K562 (cell line): ENCODE results near the gene CBX3. TPM values are rescaled to one million over a fixed set of nuclear protein-coding genes. Genes with fewer than 3 reads are reported as not detected.
A peak's percentile ranks its signal among the peaks of the same experiment; 100 is the strongest.

Experiments used
- ARID2 ChIP-seq: fragments of 450-650 bp; IDR thresholded peaks from 2 replicates; pipeline ENCODE4 v1.6.1; 2017; ENCODE audit warnings: antibody characterized with exemption, mild to moderate bottlenecking
- ATF1 ChIP-seq, 2 experiments: fragments of 450-650 bp in 1 of 2; IDR thresholded peaks; 2 replicates each; pipeline ENCODE4 v1.6.1; 2016; ENCODE audit warnings: missing compliant biosample characterization in 1 of 2, missing genetic modification characterization in 1 of 2
- ELF4 ChIP-seq: fragments of 450-650 bp; formaldehyde crosslinking; IDR thresholded peaks from 2 replicates; pipeline ENCODE4 v1.4.0; 2022; ENCODE audit warnings: missing genetic modification characterization
- LARP7 ChIP-seq: fragments of 450-650 bp; IDR thresholded peaks from 2 replicates; pipeline ENCODE4 v1.6.1; 2016
- MEIS2 ChIP-seq: fragments of 450-650 bp; IDR thresholded peaks from 2 replicates; pipeline ENCODE4 v1.6.1; 2014; ENCODE audit warnings: mild to moderate bottlenecking; ENCODE audit not compliant: partially characterized antibody
- NRF1 ChIP-seq, 2 experiments: fragments of 450-650 bp; IDR thresholded peaks in 1 of 2; conservative IDR thresholded peaks in 1 of 2; 2 replicates each; pipeline ENCODE4 v1.6.1; 2014; ENCODE audit warnings: mild to moderate bottlenecking in 2 of 2
- PHF20 ChIP-seq: fragments of 450-650 bp; IDR thresholded peaks from 2 replicates; pipeline ENCODE4 v1.6.1; 2018; ENCODE audit not compliant: partially characterized antibody
- POLR2H ChIP-seq: IDR thresholded peaks from 2 replicates; pipeline ENCODE4 v1.6.1; 2016; ENCODE audit warnings: missing genetic modification characterization, low read depth, mild to moderate bottlenecking, control low read depth, missing compliant biosample characterization, moderate library complexity
- SETDB1 ChIP-seq: IDR thresholded peaks from one replicate; pipeline ENCODE4 v1.6.1; 2012; ENCODE audit warnings: low read length, control low read depth, inconsistent platforms
- SP2 ChIP-seq: IDR thresholded peaks from 2 replicates; pipeline ENCODE4 v1.6.1; 2011; ENCODE audit warnings: mild to moderate bottlenecking, low read depth, low read length, moderate library complexity; ENCODE audit not compliant: poor library complexity, severe bottlenecking; ENCODE audit errors: extremely low read depth
- ZBTB8A ChIP-seq: fragments of 450-650 bp; IDR thresholded peaks from 2 replicates; pipeline ENCODE4 v1.6.1; 2018; ENCODE audit warnings: mild to moderate bottlenecking, moderate library complexity; ENCODE audit not compliant: partially characterized antibody
- ZNF175 ChIP-seq: fragments of 200-800 bp; sonication (Bioruptor generic); IDR thresholded peaks from 2 replicates; pipeline ENCODE4 v1.6.1; 2016; ENCODE audit warnings: low read depth, mild to moderate bottlenecking, missing genetic modification characterization, missing compliant biosample characterization
- ZNF408 ChIP-seq: fragments of 250-450 bp; sonication (Bioruptor Pico); IDR thresholded peaks from 2 replicates; pipeline ENCODE4 v1.4.0; 2020; ENCODE audit warnings: low read depth, mild to moderate bottlenecking, moderate library complexity
- ZNF586 ChIP-seq: fragments of 450-650 bp; formaldehyde crosslinking; conservative IDR thresholded peaks from 2 replicates; pipeline ENCODE4 v1.4.0; 2020; ENCODE audit warnings: mild to moderate bottlenecking, moderate library complexity
- ZNF668 ChIP-seq: fragments of 250-450 bp; sonication (Bioruptor Pico); IDR thresholded peaks from 2 replicates; pipeline ENCODE4 v1.8.0; 2022; ENCODE audit warnings: mild to moderate bottlenecking, inconsistent platforms
- polyA plus RNA-seq, 8 experiments: library from polyadenylated mRNA; depleted of rRNA in 4 of 8; stranded (reverse) in 5 of 8; unstranded in 3 of 8; fragments of >200 nt; fragmentation: Nextera tagmentation in 2 of 8; fragmentation: Illumina TruSeq in 1 of 8; extraction: Ambion mirVana in 2 of 8; extraction: Trizol in 1 of 8; gene quantifications; 2 replicates each; pipeline versions ENCODE4 v1.2.1 to v1.2.3, GENCODE V29; 2011 to 2014; ENCODE audit warnings: inconsistent platforms in 1 of 8, missing spikeins in 1 of 8
- total RNA-seq, 7 experiments: library from RNA; depleted of rRNA in 6 of 7; stranded (reverse); fragments of >200 nt in 6 of 7; fragmentation: Illumina TruSeq in 2 of 7; extraction: Trizol in 2 of 7; gene quantifications; 2 replicates each; pipeline versions ENCODE4 v1.2.1 to v1.2.3, GENCODE V29; 2011 to 2021; ENCODE audit warnings: low replicate concordance in 1 of 7
- TF ChIP-seq, protein P1 (sequence below): IDR thresholded peaks from 2 replicates; pipeline ENCODE4 v1.6.1; 2012; ENCODE audit warnings: low read depth, low read length, improper control_type of control experiment, borderline replicate concordance
- TF ChIP-seq, protein P2 (sequence below): fragments of 250-450 bp; sonication (Bioruptor Pico); IDR thresholded peaks from 2 replicates; pipeline ENCODE4 v1.5.0; 2021; ENCODE audit warnings: mild to moderate bottlenecking, borderline replicate concordance
- TF ChIP-seq, protein P3 (sequence below): fragments of 450-650 bp; conservative IDR thresholded peaks from 2 replicates; pipeline ENCODE4 v1.6.1; 2016; ENCODE audit warnings: missing genetic modification characterization, low read depth, mild to moderate bottlenecking, control low read depth, missing compliant biosample characterization
- TF ChIP-seq, protein P4 (sequence below): fragments of 250-450 bp; sonication (Bioruptor Pico); IDR thresholded peaks from 2 replicates; pipeline ENCODE4 v1.4.0; 2020; ENCODE audit warnings: mild to moderate bottlenecking

CBX3 gene
- total and polyA plus RNA-seq, 9 of the 15 experiments (the other 6 are each of a cell fraction or from before 2014, with no cell fraction given), result 198 to 413 (median 328) TPM

DNA sequence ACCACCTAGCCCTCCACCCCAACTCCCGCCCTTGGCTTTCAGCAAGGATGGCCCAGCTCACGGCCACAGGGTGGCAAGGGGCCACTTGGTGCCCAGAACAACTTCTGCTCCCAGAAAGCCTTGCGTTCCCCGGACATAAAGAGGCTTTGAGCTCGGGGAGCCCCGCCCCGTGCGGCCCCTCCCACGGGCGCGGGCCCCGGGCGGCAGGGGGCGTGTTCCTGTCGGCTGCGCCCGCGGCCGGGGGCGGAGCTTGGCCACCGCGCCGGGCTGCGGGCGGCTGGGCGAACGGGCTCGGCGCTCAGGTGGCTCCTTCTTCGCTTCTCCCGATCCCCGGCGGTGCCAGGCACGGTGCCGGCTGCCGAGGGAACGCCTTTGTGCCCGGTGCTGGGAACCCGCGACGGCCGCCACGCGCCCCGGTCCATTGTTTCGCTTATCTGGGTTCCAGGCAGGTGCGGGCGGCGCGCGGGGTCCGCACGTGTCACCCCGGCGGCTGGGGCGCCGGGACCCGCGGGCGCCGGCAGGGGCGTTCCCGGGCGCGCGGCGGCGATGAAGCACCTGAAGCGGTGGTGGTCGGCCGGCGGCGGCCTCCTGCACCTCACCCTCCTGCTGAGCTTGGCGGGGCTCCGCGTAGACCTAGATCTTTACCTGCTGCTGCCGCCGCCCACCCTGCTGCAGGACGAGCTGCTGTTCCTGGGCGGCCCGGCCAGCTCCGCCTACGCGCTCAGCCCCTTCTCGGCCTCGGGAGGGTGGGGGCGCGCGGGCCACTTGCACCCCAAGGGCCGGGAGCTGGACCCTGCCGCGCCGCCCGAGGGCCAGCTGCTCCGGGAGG lies 49.4 kb upstream of the CBX3 start, which contains the start of gene NFE2L3 (continued):
- TF ChIP-seq ZBTB8A, result no peak
- no peak for TF ChIP-seq ZNF408 (CRISPR knock-in tag)
- TF ChIP-seq, protein P1, sequence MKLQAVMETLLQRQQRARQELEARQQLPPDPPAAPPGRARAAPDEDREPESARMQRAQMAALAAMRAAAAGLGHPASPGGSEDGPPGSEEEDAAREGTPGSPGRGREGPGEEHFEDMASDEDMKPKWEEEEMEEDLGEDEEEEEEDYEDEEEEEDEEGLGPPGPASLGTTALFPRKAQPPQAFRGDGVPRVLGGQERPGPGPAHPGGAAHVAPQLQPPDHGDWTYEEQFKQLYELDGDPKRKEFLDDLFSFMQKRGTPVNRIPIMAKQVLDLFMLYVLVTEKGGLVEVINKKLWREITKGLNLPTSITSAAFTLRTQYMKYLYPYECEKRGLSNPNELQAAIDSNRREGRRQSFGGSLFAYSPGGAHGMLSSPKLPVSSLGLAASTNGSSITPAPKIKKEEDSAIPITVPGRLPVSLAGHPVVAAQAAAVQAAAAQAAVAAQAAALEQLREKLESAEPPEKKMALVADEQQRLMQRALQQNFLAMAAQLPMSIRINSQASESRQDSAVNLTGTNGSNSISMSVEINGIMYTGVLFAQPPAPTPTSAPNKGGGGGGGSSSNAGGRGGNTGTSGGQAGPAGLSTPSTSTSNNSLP, result no peak
- TF ChIP-seq ATF1 (CRISPR knock-in tag; IDR thresholded peaks at IDR 0.05), result no peak
- TF ChIP-seq ATF1 (tag; IDR thresholded peaks at IDR 0.05), result no peak
- TF ChIP-seq POLR2H (tag), result no peak
- peak; percentile 64 for TF ChIP-seq PHF20
- TF ChIP-seq SETDB1, result no peak
- TF ChIP-seq SP2, result no peak
- no peak for TF ChIP-seq LARP7
- TF ChIP-seq ARID2, result no peak
- TF ChIP-seq, protein P2, sequence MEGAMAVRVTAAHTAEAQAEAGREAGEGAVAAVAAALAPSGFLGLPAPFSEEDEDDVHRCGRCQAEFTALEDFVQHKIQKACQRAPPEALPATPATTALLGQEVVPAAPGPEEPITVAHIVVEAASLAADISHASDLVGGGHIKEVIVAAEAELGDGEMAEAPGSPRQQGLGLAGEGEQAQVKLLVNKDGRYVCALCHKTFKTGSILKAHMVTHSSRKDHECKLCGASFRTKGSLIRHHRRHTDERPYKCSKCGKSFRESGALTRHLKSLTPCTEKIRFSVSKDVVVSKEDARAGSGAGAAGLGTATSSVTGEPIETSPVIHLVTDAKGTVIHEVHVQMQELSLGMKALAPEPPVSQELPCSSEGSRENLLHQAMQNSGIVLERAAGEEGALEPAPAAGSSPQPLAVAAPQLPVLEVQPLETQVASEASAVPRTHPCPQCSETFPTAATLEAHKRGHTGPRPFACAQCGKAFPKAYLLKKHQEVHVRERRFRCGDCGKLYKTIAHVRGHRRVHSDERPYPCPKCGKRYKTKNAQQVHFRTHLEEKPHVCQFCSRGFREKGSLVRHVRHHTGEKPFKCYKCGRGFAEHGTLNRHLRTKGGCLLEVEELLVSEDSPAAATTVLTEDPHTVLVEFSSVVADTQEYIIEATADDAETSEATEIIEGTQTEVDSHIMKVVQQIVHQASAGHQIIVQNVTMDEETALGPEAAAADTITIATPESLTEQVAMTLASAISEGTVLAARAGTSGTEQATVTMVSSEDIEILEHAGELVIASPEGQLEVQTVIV (CRISPR knock-in tag), result no peak
- no peak for TF ChIP-seq MEIS2
- TF ChIP-seq ZNF586, result 0 out of 2 replicates have a peak, but pooled peaks have one; percentile 33
- TF ChIP-seq ELF4, result peak; percentile 80
- no peak for TF ChIP-seq ZNF175
- peak; percentile 40 to 62; a peak in 2 of 4 replicates for TF ChIP-seq NRF1 (conservative IDR thresholded peaks at IDR 0.05 in 1 of 2, IDR thresholded peaks at IDR 0.05 in 1 of 2)
- TF ChIP-seq, protein P3, sequence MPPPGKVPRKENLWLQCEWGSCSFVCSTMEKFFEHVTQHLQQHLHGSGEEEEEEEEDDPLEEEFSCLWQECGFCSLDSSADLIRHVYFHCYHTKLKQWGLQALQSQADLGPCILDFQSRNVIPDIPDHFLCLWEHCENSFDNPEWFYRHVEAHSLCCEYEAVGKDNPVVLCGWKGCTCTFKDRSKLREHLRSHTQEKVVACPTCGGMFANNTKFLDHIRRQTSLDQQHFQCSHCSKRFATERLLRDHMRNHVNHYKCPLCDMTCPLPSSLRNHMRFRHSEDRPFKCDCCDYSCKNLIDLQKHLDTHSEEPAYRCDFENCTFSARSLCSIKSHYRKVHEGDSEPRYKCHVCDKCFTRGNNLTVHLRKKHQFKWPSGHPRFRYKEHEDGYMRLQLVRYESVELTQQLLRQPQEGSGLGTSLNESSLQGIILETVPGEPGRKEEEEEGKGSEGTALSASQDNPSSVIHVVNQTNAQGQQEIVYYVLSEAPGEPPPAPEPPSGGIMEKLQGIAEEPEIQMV (tag), result no peak
- no peak for TF ChIP-seq ZNF668 (CRISPR knock-in tag)
- TF ChIP-seq, protein P4, sequence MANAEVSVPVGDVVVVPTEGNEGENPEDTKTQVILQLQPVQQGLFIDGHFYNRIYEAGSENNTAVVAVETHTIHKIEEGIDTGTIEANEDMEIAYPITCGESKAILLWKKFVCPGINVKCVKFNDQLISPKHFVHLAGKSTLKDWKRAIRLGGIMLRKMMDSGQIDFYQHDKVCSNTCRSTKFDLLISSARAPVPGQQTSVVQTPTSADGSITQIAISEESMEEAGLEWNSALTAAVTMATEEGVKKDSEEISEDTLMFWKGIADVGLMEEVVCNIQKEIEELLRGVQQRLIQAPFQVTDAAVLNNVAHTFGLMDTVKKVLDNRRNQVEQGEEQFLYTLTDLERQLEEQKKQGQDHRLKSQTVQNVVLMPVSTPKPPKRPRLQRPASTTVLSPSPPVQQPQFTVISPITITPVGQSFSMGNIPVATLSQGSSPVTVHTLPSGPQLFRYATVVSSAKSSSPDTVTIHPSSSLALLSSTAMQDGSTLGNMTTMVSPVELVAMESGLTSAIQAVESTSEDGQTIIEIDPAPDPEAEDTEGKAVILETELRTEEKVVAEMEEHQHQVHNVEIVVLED (CRISPR knock-in tag), result peak; percentile 70
